Mesothelial cell of epicardium (in vitro differentiated cells): ENCODE data around the gene MOB3A. TPM values are rescaled to one million over a fixed set of nuclear protein-coding genes. Genes with fewer than 3 reads are reported as not detected.
"Not testable (repeated sequence)": the region's sequence is repeated elsewhere in the genome, so short reads cannot be mapped to it uniquely, and the experiment has no call there.

Experiments used
- DNase-seq, 2 experiments: peaks; one replicate each; pipeline ENCODE4 v3.0.0; 2021; ENCODE audit warnings: low spot score in 2 of 2; ENCODE audit not compliant: unreplicated experiment in 2 of 2
- H3K27ac Mint-ChIP-seq: 2 replicates; pipeline ENCODE4 v1.8.0; 2021; ENCODE audit warnings: mixed read lengths
- H3K27me3 Mint-ChIP-seq: 2 replicates; pipeline ENCODE4 v1.8.0; 2021; ENCODE audit warnings: low read depth, mixed read lengths
- H3K36me3 Mint-ChIP-seq: 2 replicates; pipeline ENCODE4 v1.8.0; 2021; ENCODE audit warnings: mixed read lengths
- H3K4me1 Mint-ChIP-seq: 2 replicates; pipeline ENCODE4 v1.8.0; 2021; ENCODE audit warnings: mixed read lengths
- H3K4me3 Mint-ChIP-seq: 2 replicates; pipeline ENCODE4 v1.8.0; 2021; ENCODE audit warnings: mild to moderate bottlenecking, moderate library complexity, mixed read lengths
- H3K9me3 Mint-ChIP-seq: 2 replicates; pipeline ENCODE4 v1.8.0; 2021; ENCODE audit warnings: mixed read lengths
- CTCF ChIP-seq: fragments of 200-600 bp; sonication (generic); IDR thresholded peaks from one replicate; pipeline ENCODE4 v1.5.0; 2021; ENCODE audit warnings: antibody characterized with exemption; ENCODE audit not compliant: unreplicated experiment
- total RNA-seq: library from RNA; stranded (reverse); gene quantifications from 3 replicates; pipeline ENCODE4 v1.2.1, GENCODE V29; 2021

Gene MOB3A
- total RNA-seq, 1 donor from 2014 or later: 34.7 TPM

DNA sequence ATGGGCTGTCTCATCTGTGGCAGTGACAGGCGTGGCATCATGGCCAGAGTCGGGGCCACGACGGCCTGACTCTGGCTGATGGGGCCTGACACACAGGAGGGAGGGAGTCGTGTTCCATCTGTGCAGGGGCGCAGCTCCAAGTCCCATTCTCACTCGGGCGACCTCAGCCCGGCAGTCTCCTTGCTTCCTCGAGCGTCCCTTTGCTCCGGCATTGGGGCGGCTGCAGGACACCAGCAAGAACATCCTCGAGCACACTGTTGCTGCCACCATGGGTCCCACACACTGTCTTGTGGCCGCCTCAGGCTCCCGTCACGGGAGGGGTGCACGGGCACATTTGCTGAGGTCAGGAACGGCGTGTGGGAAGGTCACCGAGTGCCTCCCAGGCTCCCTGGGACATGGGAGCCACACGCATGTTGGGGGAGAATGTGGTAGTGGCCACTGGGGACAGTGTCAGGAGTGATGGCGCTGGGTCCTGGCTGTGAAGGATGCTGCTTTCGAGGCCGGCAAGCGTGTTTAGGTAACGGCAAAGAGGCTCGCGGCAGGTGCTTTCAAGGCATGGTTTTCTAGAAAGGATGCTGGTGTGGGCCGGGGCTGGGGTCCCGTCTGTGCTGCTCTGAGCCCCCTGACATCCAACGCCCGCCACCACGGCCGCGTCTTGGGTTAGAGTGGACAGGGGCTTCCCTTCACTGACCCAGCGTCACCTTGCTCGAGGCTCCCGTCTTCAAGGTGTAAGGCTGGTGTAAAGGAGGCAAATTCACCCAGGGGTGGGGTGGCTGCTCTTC lies 4.0 kb upstream of the MOB3A start:
- DNase-seq: no peak
- Mint-ChIP-seq H3K27me3 (no peaks in the 10 kb centered on the region), H3K27ac (no peak overlapping the region), H3K36me3 (peaks cover 18% of the 10 kb centered on the region), H3K4me1 (peaks cover 8% of the 10 kb centered on the region), H3K4me3 (no peak overlapping the region), H3K9me3 (no peaks in the 10 kb centered on the region)
- TF ChIP-seq CTCF: no peak

DNA sequence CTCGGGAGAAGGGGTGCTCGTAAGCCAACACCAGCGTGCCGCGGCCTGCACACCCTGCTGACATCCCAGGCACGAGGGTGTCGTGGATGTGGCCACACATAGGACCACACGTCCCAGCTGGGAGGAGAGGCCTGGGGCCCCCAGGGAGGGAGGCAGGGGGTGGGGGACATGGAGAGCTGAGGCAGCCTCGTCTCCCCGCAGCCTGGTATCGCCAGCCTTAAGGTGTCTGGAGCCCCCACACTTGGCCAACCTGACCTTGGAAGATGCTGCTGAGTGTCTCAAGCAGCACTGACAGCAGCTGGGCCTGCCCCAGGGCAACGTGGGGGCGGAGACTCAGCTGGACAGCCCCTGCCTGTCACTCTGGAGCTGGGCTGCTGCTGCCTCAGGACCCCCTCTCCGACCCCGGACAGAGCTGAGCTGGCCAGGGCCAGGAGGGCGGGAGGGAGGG lies 3.0 kb upstream of the MOB3A start:
- Mint-ChIP-seq H3K9me3 (no peaks in the 10 kb centered on the region), H3K4me1 (peaks cover 17% of the 10 kb centered on the region), H3K27ac (no peak overlapping the region), H3K27me3 (no peaks in the 10 kb centered on the region), H3K4me3 (no peak overlapping the region), H3K36me3 (peaks cover 11% of the 10 kb centered on the region)
- TF ChIP-seq CTCF: no peak
- DNase-seq: no peak

DNA sequence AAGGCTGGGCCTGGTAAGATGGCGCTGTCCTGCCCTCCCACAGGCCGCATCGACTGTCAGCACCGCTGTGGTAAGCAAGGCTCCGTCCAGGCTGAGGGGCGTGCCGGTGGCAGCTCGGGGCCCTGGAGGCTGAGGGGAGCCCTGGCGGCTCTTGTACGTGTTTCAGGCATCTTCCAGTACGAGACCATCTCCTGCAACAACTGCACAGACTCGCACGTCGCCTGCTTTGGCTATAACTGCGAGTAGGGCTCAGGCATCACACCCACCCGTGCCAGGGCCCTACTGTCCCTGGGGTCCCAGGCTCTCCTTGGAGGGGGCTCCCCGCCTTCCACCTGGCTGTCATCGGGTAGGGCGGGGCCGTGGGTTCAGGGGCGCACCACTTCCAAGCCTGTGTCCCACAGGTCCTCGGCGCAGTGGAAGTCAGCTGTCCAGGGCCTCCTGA lies 1.8 kb upstream of the MOB3A start:
- DNase-seq: no peak
- no peaks in the 10 kb centered on the region for H3K9me3 Mint-ChIP-seq
- H3K36me3 Mint-ChIP-seq: peaks cover 4% of the 10 kb centered on the region
- no peak overlapping the region for H3K4me3 Mint-ChIP-seq
- peaks cover 23% of the 10 kb centered on the region for H3K4me1 Mint-ChIP-seq
- H3K27me3 Mint-ChIP-seq: no peaks in the 10 kb centered on the region
- no peak for TF ChIP-seq CTCF
- no peak overlapping the region for H3K27ac Mint-ChIP-seq

- Mint-ChIP-seq H3K4me3 (peak overlapping the region; percentile 67), H3K27ac (no peak overlapping the region), H3K36me3 (peaks cover 4% of the 10 kb centered on the region), H3K27me3 (no peaks in the 10 kb centered on the region), H3K4me1 (peaks cover 23% of the 10 kb centered on the region), H3K9me3 (no peaks in the 10 kb centered on the region)
- no peak for DNase-seq
- TF ChIP-seq CTCF: no peak
These were observed 1.2 kb upstream of the MOB3A start for GRCh38 chr19:2097203-2097885.

DNA sequence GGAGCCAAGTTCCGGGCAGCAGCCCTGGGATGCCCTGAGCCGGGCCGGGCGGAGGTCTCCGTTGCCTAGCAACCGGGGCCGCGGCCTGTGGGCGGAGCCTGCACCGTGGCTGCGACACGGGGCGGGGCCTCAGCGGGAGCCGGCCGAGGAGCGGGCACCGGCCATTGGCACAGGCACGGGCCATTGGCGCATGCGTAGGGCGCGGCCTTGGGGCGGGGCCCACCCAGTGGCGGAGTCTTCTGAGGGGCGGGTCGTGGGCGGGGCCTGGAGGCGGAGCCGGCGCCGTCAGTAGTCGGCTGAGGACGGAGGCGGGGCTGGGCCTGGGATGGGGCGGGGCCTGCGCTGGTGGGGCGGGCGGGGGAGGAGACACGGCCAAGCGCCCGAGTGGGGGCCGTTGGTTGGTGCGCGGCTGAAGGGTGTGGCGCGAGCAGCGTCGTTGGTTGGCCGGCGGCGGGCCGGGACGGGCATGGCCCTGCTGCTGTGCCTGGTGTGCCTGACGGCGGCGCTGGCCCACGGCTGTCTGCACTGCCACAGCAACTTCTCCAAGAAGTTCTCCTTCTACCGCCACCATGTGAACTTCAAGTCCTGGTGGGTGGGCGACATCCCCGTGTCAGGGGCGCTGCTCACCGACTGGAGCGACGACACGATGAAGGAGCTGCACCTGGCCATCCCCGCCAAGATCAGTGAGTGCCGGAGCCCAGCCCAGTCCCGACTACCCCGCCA lies 515 bp upstream of the MOB3A start, which contains the start of gene IZUMO4:
Gene IZUMO4 (plus strand): TSS at position 436 of the 723 bp plus-strand sequence. CDS start 31 bp downstream, at position 467.
- Mint-ChIP-seq H3K36me3 (no peaks in the 10 kb centered on the region), H3K27me3 (no peaks in the 10 kb centered on the region), H3K4me1 (peaks cover 23% of the 10 kb centered on the region), H3K4me3 (peak within 1 kb of the TSS; percentile 90), H3K9me3 (no peaks in the 10 kb centered on the region), H3K27ac (peak within 1 kb of the TSS; percentile 91)
- TF ChIP-seq CTCF: no peak
- peak; percentile 100 for DNase-seq

- H3K27ac Mint-ChIP-seq, H3K4me3 Mint-ChIP-seq, H3K27me3 Mint-ChIP-seq, DNase-seq, H3K36me3 Mint-ChIP-seq, H3K9me3 Mint-ChIP-seq: not testable (repeated sequence)
- peaks cover 40% of the 10 kb centered on the region for H3K4me1 Mint-ChIP-seq
These were observed 4.1 kb downstream of the MOB3A start for GRCh38 chr19:2091926-2092525.
